Measurements from ENCODE around the gene CASK.

Gene CASK

GRCh38 chrX:41909068-41909467 lies 14.3 kb downstream of the CASK start:
- FAIRE-seq (no peak), DNase-seq (ENCODE audit: insufficient read length) (no peak)
- no peak for TF ChIP-seq POLR2AphosphoS5 (IDR thresholded peaks at IDR 0.05; ENCODE audit: low read depth, low read length)

DNA sequence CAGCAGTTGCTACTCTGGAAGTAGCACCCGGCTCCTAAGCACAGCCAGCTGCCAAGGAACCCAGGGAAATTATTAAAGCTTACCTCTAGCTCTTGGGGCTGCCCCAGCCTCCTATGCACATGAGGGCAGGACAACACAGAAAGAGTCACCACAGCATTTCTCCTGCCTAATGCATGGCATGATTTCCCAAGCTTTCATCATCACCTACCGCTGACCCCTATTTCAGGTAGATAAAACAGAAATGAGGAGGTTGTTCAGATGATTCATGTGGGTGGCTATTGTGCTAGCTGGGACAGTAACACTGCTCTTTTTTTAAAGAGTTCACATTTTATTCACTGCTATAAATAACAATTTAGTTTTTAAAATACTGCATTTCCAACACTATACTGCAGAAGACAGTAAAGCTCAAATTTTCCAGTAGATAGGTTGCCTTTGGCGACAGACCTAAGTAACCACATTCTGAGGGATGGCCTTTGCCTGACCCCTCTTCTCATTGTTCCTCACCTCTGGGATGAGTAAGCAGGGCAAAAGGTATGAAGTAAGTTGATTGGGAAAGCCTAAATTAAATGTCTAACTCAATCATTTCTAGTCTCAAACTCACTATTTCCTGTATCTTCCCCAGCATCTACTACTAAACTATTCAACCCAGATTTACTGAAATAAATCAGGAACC lies 16.7 kb downstream of the CASK start:
- FAIRE-seq (peak; percentile 30), DNase-seq (ENCODE audit: insufficient read length) (no peak)
- TF ChIP-seq POLR2A (IDR thresholded peaks at IDR 0.05; ENCODE audit: low read depth, low read length) (no peak), TAF1 (IDR thresholded peaks at IDR 0.05; ENCODE audit: borderline replicate concordance, low read depth, low read length) (no peak), POLR2AphosphoS5 (IDR thresholded peaks at IDR 0.05; ENCODE audit: low read depth, low read length) (no peak)

GRCh38 chrX:41903544-41903943 lies 19.8 kb downstream of the CASK start:
- DNase-seq (ENCODE audit: insufficient read length) (no peak), FAIRE-seq (no peak)
- TF ChIP-seq POLR2AphosphoS5 (IDR thresholded peaks at IDR 0.05; ENCODE audit: low read depth, low read length): no peak
- no peak for TF ChIP-seq TAF1 (IDR thresholded peaks at IDR 0.05; ENCODE audit: borderline replicate concordance, low read depth, low read length)
- no peak for TF ChIP-seq POLR2A (IDR thresholded peaks at IDR 0.05; ENCODE audit: low read depth, low read length)

DNA sequence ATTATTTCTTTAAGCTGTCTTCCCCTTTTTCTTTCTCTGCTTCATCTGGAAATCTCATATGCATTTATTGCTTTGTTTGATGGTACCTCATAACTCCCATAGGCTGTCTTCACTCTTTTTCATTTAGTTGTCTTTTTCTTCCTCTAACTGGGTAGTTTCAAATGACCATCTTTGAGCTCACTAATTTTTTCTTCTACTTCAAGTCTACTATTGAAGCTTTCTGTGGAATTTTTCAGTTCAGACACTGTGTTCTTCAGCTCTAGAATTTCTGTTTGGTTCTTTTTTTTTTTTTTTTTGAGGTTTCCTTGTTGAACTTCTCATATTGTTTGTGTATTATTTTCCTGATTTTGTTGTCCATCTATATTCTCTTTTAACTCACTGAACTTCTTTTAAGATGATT lies 23.0 kb downstream of the CASK start:
- DNase-seq (ENCODE audit: insufficient read length) (no peak), FAIRE-seq (no peak)
- no peak for TF ChIP-seq POLR2AphosphoS5 (IDR thresholded peaks at IDR 0.05; ENCODE audit: low read depth, low read length)
- no peak for TF ChIP-seq TAF1 (IDR thresholded peaks at IDR 0.05; ENCODE audit: borderline replicate concordance, low read depth, low read length)
- no peak for TF ChIP-seq POLR2A (IDR thresholded peaks at IDR 0.05; ENCODE audit: low read depth, low read length)

- no peak for DNase-seq (ENCODE audit: insufficient read length)
- TF ChIP-seq TAF1 (IDR thresholded peaks at IDR 0.05; ENCODE audit: borderline replicate concordance, low read depth, low read length) (no peak), POLR2AphosphoS5 (IDR thresholded peaks at IDR 0.05; ENCODE audit: low read depth, low read length) (no peak), POLR2A (IDR thresholded peaks at IDR 0.05; ENCODE audit: low read depth, low read length) (no peak)
- no peak for FAIRE-seq
These were observed 27.5 kb downstream of the CASK start for GRCh38 chrX:41895826-41896225.

GRCh38 chrX:41890026-41890423 lies 33.3 kb downstream of the CASK start:
- TF ChIP-seq POLR2A (IDR thresholded peaks at IDR 0.05; ENCODE audit: low read depth, low read length) (no peak), POLR2AphosphoS5 (IDR thresholded peaks at IDR 0.05; ENCODE audit: low read depth, low read length) (no peak), TAF1 (IDR thresholded peaks at IDR 0.05; ENCODE audit: borderline replicate concordance, low read depth, low read length) (no peak)
- FAIRE-seq (no peak), DNase-seq (ENCODE audit: insufficient read length) (no peak)

- TF ChIP-seq POLR2AphosphoS5 (IDR thresholded peaks at IDR 0.05; ENCODE audit: low read depth, low read length) (no peak), POLR2A (IDR thresholded peaks at IDR 0.05; ENCODE audit: low read depth, low read length) (no peak), TAF1 (IDR thresholded peaks at IDR 0.05; ENCODE audit: borderline replicate concordance, low read depth, low read length) (no peak)
- DNase-seq (ENCODE audit: insufficient read length) (no peak), FAIRE-seq (no peak)
These were observed 33.9 kb downstream of the CASK start for GRCh38 chrX:41889317-41890025.

DNA sequence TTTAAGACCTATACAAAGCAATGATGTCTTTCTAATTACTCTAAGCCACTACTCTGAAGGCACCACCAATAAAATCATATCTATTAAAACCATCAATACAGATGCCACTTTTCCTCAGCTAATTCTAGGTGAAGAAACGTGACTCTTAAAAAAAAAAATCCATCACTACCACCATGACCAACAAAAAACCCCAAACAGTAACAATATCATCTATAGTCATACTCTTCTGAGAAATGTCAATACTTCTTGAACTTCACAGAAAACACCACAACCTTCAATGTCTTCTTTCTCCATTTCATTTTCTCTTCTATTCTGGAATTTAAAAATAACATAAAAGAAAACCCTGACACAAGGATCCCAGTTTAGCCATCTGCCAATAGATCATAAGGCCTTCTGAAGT lies 35.7 kb downstream of the CASK start:
- TF ChIP-seq POLR2A (IDR thresholded peaks at IDR 0.05; ENCODE audit: low read depth, low read length) (no peak), POLR2AphosphoS5 (IDR thresholded peaks at IDR 0.05; ENCODE audit: low read depth, low read length) (no peak), TAF1 (IDR thresholded peaks at IDR 0.05; ENCODE audit: borderline replicate concordance, low read depth, low read length) (no peak)
- DNase-seq (ENCODE audit: insufficient read length) (no peak), FAIRE-seq (no peak)

- DNase-seq (ENCODE audit: insufficient read length) (no peak), FAIRE-seq (no peak)
- TF ChIP-seq TAF1 (IDR thresholded peaks at IDR 0.05; ENCODE audit: borderline replicate concordance, low read depth, low read length) (no peak), POLR2A (IDR thresholded peaks at IDR 0.05; ENCODE audit: low read depth, low read length) (no peak), POLR2AphosphoS5 (IDR thresholded peaks at IDR 0.05; ENCODE audit: low read depth, low read length) (no peak)
These were observed 37.6 kb downstream of the CASK start for GRCh38 chrX:41885724-41886123.

DNA sequence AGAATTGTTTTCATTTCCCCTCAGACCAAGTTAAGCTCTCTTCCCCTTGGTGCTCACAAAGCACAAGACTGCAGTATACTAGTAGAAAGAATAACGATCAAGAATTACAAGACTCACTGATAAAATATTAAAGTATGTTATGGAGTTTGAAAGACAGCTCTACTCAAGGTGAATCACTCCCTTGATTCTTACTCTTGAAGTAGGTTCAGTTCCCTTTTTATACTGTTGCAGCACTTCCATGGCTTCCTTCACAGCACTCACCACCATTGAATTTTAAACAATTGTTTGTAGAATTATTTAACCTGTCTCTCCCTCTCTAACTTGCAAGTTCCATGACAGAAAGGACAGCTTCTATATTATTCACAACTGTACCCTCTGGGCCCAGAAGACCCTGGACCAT lies 42.2 kb downstream of the CASK start:
- FAIRE-seq (no peak), DNase-seq (ENCODE audit: insufficient read length) (no peak)
- TF ChIP-seq TAF1 (IDR thresholded peaks at IDR 0.05; ENCODE audit: borderline replicate concordance, low read depth, low read length): no peak
- no peak for TF ChIP-seq POLR2AphosphoS5 (IDR thresholded peaks at IDR 0.05; ENCODE audit: low read depth, low read length)
- TF ChIP-seq POLR2A (IDR thresholded peaks at IDR 0.05; ENCODE audit: low read depth, low read length): no peak

DNA sequence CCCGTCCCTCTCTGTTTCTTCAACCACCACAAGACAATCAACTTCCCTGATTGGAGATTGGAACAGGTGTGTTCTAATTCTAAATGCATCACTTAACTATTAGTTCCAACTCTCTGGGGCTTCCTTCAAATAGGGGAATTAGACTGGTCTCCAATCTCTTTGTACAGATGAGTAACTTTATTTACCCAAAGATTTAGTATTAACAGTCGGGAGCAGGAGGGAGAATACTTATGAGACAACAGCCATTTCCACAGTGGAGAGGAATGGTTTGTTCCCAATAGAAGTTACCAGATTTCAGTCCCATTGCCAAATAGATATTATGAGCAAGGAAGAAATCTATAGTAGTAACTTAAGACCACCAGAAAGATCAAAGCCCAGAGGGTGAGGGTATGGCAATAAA lies 46.2 kb downstream of the CASK start:
- DNase-seq (ENCODE audit: insufficient read length): no peak
- TF ChIP-seq TAF1 (IDR thresholded peaks at IDR 0.05; ENCODE audit: borderline replicate concordance, low read depth, low read length) (no peak), POLR2AphosphoS5 (IDR thresholded peaks at IDR 0.05; ENCODE audit: low read depth, low read length) (no peak), POLR2A (IDR thresholded peaks at IDR 0.05; ENCODE audit: low read depth, low read length) (no peak)
- no peak for FAIRE-seq

DNA sequence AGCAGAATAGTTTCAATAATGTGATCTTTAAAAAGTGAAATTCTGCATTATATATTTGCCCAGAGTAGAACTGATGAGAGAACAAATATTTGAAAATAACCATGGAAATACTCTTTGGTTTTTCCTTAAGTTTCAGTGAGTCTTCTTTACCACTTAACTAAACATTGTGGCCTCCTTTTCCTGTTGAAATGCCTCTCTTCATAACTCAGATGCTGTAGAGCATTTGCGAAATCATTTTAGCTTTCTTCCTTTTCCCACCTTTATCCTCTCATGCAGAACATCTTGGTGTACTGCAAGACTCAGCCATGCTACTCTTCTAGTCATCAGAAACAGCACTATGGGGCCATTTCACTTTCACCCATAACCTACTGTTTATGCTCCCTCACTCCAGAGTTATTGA lies 48.2 kb downstream of the CASK start:
- no peak for DNase-seq (ENCODE audit: insufficient read length)
- TF ChIP-seq POLR2AphosphoS5 (IDR thresholded peaks at IDR 0.05; ENCODE audit: low read depth, low read length) (no peak), TAF1 (IDR thresholded peaks at IDR 0.05; ENCODE audit: borderline replicate concordance, low read depth, low read length) (no peak), POLR2A (IDR thresholded peaks at IDR 0.05; ENCODE audit: low read depth, low read length) (no peak)
- no peak for FAIRE-seq
